ENCODE measurements around the gene RRAS2.
"Not testable (repeated sequence)": the region's sequence is repeated elsewhere in the genome, so short reads cannot be mapped to it uniquely, and the experiment has no call there.

RRAS2 gene

GRCh38 chr11:14358729-14359439, at the start of gene RRAS2:
Gene RRAS2, minus strand, starts transcription at chr11:14359183. Its CDS starts 313 bp downstream, at chr11:14358870.
- DNase-seq = peak; percentile 46

GRCh38 chr11:14408612-14409011, 49.6 kb upstream of the RRAS2 start:
- no peak for DNase-seq

- DNase-seq = not testable (repeated sequence)
These were observed 47.1 kb upstream of the RRAS2 start for GRCh38 chr11:14406116-14406515.

- DNase-seq = not testable (repeated sequence)
These were observed 44.5 kb upstream of the RRAS2 start for GRCh38 chr11:14403528-14403927.

GRCh38 chr11:14399087-14399486, 40.1 kb upstream of the RRAS2 start:
- no peak for DNase-seq

- no peak for DNase-seq
These were observed 37.3 kb upstream of the RRAS2 start for GRCh38 chr11:14396273-14396672.

GRCh38 chr11:14393889-14394288, 34.9 kb upstream of the RRAS2 start:
- no peak for DNase-seq

GRCh38 chr11:14393129-14393528, 34.1 kb upstream of the RRAS2 start:
- DNase-seq = no peak

GRCh38 chr11:14390669-14391068, 31.7 kb upstream of the RRAS2 start:
- no peak for DNase-seq

GRCh38 chr11:14388352-14388751, 29.4 kb upstream of the RRAS2 start:
- DNase-seq = no peak

- no peak for DNase-seq
These were observed 28.0 kb upstream of the RRAS2 start for GRCh38 chr11:14386895-14387480.

GRCh38 chr11:14386081-14386480, 27.1 kb upstream of the RRAS2 start:
- no peak for DNase-seq

GRCh38 chr11:14384338-14384737, 25.4 kb upstream of the RRAS2 start:
- no peak for DNase-seq

- no peak for DNase-seq
These were observed 23.0 kb upstream of the RRAS2 start for GRCh38 chr11:14381968-14382367.

GRCh38 chr11:14380947-14381561, 22.1 kb upstream of the RRAS2 start:
- DNase-seq = no peak

GRCh38 chr11:14380125-14380936, 21.3 kb upstream of the RRAS2 start:
- no peak for DNase-seq

GRCh38 chr11:14378171-14378570, 19.2 kb upstream of the RRAS2 start:
- DNase-seq = no peak

- no peak for DNase-seq
These were observed 17.9 kb upstream of the RRAS2 start for GRCh38 chr11:14376920-14377319.

GRCh38 chr11:14374922-14375830, 16.2 kb upstream of the RRAS2 start:
- DNase-seq = no peak

GRCh38 chr11:14373941-14374646, 15.1 kb upstream of the RRAS2 start:
- no peak for DNase-seq

- DNase-seq = no peak
These were observed 13.0 kb upstream of the RRAS2 start for GRCh38 chr11:14372011-14372410.

GRCh38 chr11:14371249-14371648, 12.3 kb upstream of the RRAS2 start:
- no peak for DNase-seq
